Esophagus squamous epithelium (tissue), 4 donors: Measurements from ENCODE around the gene MXI1.

Source experiments
- CTCF ChIP-seq, 6 experiments: fragments of 450-650 bp in 4 of 6; fragments of 200-600 bp in 2 of 6; sonication (generic) in 2 of 6; IDR thresholded peaks; one replicate each; pipeline ENCODE4 v1.5.1; 2016 to 2019; ENCODE audit warnings: antibody characterized with exemption in 6 of 6, mild to moderate bottlenecking in 4 of 6, moderate library complexity in 4 of 6
- POLR2A ChIP-seq, 4 donors: fragments of 450-650 bp; IDR thresholded peaks; one replicate each; pipeline ENCODE4 v1.6.1; 2017; ENCODE audit warnings: antibody characterized with exemption in 4 of 4, mild to moderate bottlenecking in 4 of 4, moderate library complexity in 3 of 4

GRCh38 chr10:110203500-110204455, 3.6 kb upstream of the MXI1 start:
- TF ChIP-seq CTCF (IDR thresholded peaks at IDR 0.05) (no peak), POLR2A (IDR thresholded peaks at IDR 0.05) (no peak)
